Muscle of leg (tissue), 11 donors: ENCODE measurements around the gene PLOD3. TPM values are rescaled to one million over a fixed set of nuclear protein-coding genes. Genes with fewer than 3 reads are reported as not detected.

Source experiments
- DNase-seq: peaks from one replicate; pipeline ENCODE4 v3.0.0; 2013
- H3K27ac ChIP-seq: one replicate; pipeline ENCODE4 v1.5.1; 2013; ENCODE audit warnings: mild to moderate bottlenecking, low read length, control low read depth
- H3K27me3 ChIP-seq: one replicate; pipeline ENCODE4 v1.6.1; 2013; ENCODE audit warnings: low read length; ENCODE audit not compliant: control insufficient read depth, insufficient read depth
- H3K36me3 ChIP-seq: one replicate; pipeline ENCODE4 v1.6.1; 2013; ENCODE audit warnings: low read length; ENCODE audit not compliant: control insufficient read depth, insufficient read depth
- H3K4me1 ChIP-seq: one replicate; pipeline ENCODE4 v1.6.1; 2013; ENCODE audit warnings: low read length; ENCODE audit not compliant: control insufficient read depth, insufficient read depth
- H3K4me3 ChIP-seq: one replicate; pipeline ENCODE4 v1.5.1; 2013; ENCODE audit warnings: low read length, control low read depth
- H3K9me3 ChIP-seq: replicated peaks from 2 replicates; pipeline ENCODE4 v1.6.1; 2013; ENCODE audit warnings: low read depth, low read length; ENCODE audit not compliant: control insufficient read depth
- WGBS: methylation state at CpG from one replicate; pipeline ENCODE4 v1.1.5; 2013; ENCODE audit warnings: missing lambda C conversion rate; ENCODE audit not compliant: insufficient coverage; 5-methylcytosine and 5-hydroxymethylcytosine counted together
- polyA plus RNA-seq, 8 donors: library from polyadenylated mRNA; unstranded; fragments of 120-200 nt; gene quantifications; one replicate each; pipeline versions ENCODE4 v1.2.1 to v1.2.3, GENCODE V29; 2013; ENCODE audit warnings: inconsistent platforms in 1 of 8, low replicate concordance in 1 of 8; ENCODE audit not compliant: insufficient read length in 8 of 8, insufficient read depth in 1 of 8
- total RNA-seq: library from RNA; stranded (reverse); fragments of 120-200 nt; gene quantifications from one replicate; pipeline ENCODE4 v1.2.4, GENCODE V29; 2013

Gene PLOD3
- total and polyA plus RNA-seq, 9 donors: 24.8 to 78.2 (median 51.0) TPM

DNA sequence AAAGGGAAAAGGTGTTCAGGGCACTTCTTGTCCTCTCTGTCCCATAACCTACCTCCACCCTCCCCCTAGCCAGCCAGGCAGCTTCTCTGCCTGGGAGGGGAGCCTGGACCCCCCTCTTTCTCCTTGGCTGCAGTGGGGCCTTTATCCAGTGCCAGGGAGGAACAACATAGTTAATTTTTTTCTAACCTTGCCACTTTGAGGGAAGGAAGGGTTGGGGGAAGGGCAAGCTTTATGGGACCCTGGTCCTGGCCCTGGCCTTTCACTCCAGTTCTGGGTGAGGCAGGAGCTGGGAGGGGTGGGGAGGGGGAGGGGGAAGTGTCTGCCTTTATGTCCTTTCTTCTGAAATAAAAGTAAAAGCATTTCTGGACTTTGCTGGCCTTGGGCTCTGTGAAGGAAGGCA is 56.5 kb downstream of the PLOD3 start:
- Histone ChIP-seq H3K27ac (no peak overlapping the region), H3K36me3 (peaks cover 30% of the 10 kb centered on the region), H3K27me3 (peaks cover 42% of the 10 kb centered on the region), H3K4me1 (peaks cover 30% of the 10 kb centered on the region), H3K4me3 (no peak overlapping the region), H3K9me3 (no peaks in the 10 kb centered on the region)
- no peak for DNase-seq

DNA sequence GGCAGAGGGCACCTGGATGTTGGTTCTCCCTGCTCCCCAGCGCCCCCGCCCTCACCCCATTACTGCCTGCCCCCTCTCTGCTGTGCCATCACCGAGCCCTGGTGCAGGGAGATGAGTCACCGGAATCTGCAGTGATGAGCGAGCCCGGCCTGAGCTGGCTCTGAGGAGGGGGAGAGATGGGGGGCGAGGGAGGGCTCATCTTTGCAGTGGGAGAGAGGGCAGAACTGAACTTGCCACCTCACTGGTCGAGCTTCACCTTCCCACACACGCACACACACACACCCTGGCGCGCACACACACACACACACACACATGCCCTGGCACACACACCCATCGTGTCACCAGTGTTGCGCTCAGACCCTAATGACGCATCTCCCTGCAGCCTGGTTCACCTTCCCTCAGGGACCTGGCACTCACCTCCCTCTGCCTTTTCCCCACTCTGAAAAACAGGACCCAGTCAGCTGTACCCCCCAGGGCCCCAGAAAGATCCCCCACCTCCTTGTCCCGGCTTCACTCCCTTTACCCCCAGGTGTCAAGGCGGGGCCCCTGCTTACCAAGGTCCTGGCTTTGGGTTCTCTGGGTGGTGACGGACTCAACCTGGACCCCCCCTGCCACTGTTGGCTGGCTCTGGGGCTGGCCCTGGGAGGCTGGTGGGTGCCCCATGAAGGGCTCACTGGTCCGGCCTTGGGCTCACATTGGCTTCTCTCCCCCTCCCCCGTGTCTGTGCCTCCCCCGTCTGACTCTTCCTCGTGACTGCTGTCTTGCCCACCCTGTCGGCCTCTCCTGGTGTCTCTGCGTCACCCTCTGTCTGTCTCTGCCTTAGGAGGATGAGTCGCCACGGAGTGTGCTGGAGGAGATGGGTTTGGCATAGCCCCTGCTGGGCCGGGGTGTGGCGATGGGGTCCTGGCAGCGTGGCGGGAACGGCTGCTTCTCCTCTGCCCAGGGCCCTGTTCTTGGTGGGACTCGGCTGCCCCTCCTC is 57.4 kb downstream of the PLOD3 start:
- peaks cover 30% of the 10 kb centered on the region for H3K36me3 ChIP-seq
- H3K27me3 ChIP-seq: peaks cover 33% of the 10 kb centered on the region
- WGBS: 59% methylated on average over 14 of the region's 31 CpGs

DNA sequence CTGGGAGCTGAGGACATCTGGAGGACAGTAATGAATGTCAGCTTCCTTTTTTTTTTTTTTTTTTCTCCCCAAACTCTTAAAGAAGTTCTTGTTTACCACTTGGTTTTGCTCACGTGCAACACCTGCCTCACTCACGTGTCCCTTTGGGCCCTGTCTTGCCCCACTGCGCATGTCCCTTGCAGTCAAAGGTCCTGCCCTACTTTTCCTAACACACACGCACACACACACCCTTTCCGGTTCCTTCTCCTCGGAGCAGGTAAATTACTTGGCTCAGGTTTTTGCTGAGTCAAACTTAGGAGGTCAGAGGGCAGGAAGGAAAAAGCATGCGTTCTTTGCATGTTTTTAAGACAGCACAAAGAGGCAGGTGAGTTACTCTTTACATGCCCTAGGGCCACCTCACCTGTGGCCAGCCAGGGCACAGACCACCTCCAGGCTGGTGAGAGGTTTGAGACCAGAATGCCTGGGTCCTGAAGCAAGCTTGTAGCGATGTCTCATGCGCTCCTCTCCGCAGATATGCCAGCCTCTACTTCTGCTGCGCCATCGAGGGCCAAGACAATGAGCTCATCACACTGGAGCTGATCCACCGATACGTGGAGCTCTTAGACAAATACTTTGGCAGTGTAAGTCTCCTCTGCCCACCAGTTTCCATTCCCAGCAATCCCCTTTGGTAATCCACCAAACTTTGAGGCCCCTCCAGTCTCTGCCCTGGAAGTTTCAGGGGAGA is 60.4 kb downstream of the PLOD3 start:
- peaks cover 11% of the 10 kb centered on the region for H3K4me1 ChIP-seq
- peaks cover 30% of the 10 kb centered on the region for H3K36me3 ChIP-seq
- peaks cover 8% of the 10 kb centered on the region for H3K27me3 ChIP-seq
- H3K4me3 ChIP-seq: no peak overlapping the region
- WGBS: 68% methylated on average over 10 of the region's 14 CpGs
- no peaks in the 10 kb centered on the region for H3K9me3 ChIP-seq
- H3K27ac ChIP-seq: no peak overlapping the region
- no peak for DNase-seq

More for the DNA sequence above, 57.4 kb downstream of the PLOD3 start:
- Histone ChIP-seq H3K9me3 (no peaks in the 10 kb centered on the region), H3K4me3 (no peak overlapping the region), H3K27ac (no peak overlapping the region), H3K4me1 (peaks cover 26% of the 10 kb centered on the region)
- DNase-seq: no peak

DNA sequence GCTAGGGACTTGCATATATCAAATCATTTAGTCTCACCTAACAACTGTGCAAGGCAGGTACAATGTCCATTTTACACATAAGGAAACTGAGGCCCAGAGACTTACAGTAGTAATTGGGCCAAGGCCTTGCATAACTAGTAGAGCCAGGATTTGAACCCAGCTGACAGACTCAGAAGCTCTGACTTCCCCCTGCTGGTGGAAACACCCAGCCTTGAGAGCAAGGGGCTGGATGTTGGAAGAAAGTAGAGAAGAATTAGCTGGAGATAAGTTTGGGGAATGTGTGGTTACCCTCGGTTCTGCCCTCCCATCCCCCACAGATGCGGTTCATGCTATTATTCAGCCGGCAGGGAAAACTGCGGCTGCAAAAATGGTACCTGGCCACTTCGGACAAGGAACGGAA is 61.1 kb downstream of the PLOD3 start:
- Histone ChIP-seq H3K4me3 (no peak overlapping the region), H3K9me3 (no peaks in the 10 kb centered on the region), H3K27ac (no peak overlapping the region), H3K4me1 (peaks cover 11% of the 10 kb centered on the region), H3K36me3 (peaks cover 30% of the 10 kb centered on the region), H3K27me3 (peaks cover 2% of the 10 kb centered on the region)
- DNase-seq: no peak
- WGBS: 66% methylated on average over 3 of the region's 6 CpGs

Other genes with a start within 250 kb of the PLOD3 start
- gene MUC12, start 248.0 kb downstream of the PLOD3 start, total RNA-seq: 0.31 TPM
- gene MUC12, start 248.0 kb downstream of the PLOD3 start, polyA plus RNA-seq: 1 to 10 TPM in 1 of 8 donors, under 1 TPM in 7; 0.37 to 1.4 (median 0.83) TPM
- not detected for gene MUC17, start 197.5 kb downstream of the PLOD3 start, total RNA-seq
- gene MUC17, start 197.5 kb downstream of the PLOD3 start, polyA plus RNA-seq: 10 to 100 TPM in 1 of 8 donors, 1 to 10 TPM in 1, under 1 TPM in 3, not detected in 3; 0.01 to 10.0 (median 0.16) TPM
- gene TRIM56, start 132.1 kb downstream of the PLOD3 start, total RNA-seq: 7.2 TPM
- gene TRIM56, start 132.1 kb downstream of the PLOD3 start, polyA plus RNA-seq: 10 to 100 TPM in 1 of 8 donors, 1 to 10 TPM in 7; 7.3 to 12.7 (median 8.5) TPM
- gene SERPINE1, start 90.5 kb downstream of the PLOD3 start, total RNA-seq: 1.6 TPM
- 1 to 10 TPM; 3.2 to 8.5 (median 6.2) TPM for gene SERPINE1, start 90.5 kb downstream of the PLOD3 start, polyA plus RNA-seq
- gene AP1S1, start 63.1 kb downstream of the PLOD3 start, total RNA-seq: 21.1 TPM
- gene AP1S1, start 63.1 kb downstream of the PLOD3 start, polyA plus RNA-seq: 10 to 100 TPM; 20.2 to 36.8 (median 23.8) TPM
- not detected for gene VGF, start 52.0 kb downstream of the PLOD3 start, total RNA-seq
- gene VGF, start 52.0 kb downstream of the PLOD3 start, polyA plus RNA-seq: under 1 TPM in 1 of 8 donors, not detected in 7; 0.08 TPM
- gene NAT16, start 37.3 kb downstream of the PLOD3 start, total RNA-seq: not detected
- gene NAT16, start 37.3 kb downstream of the PLOD3 start, polyA plus RNA-seq: under 1 TPM in 1 of 8 donors, not detected in 7; 0.12 TPM
- gene MOGAT3, start 16.5 kb downstream of the PLOD3 start, total RNA-seq: not detected
- gene MOGAT3, start 16.5 kb downstream of the PLOD3 start, polyA plus RNA-seq: 1 to 10 TPM in 1 of 8 donors, under 1 TPM in 2, not detected in 5; 0.10 to 2.4 (median 0.51) TPM
- 67.3 TPM for gene ZNHIT1, start 584 bp upstream of the PLOD3 start, total RNA-seq
- 10 to 100 TPM; 45.4 to 59.6 (median 47.6) TPM for gene ZNHIT1, start 584 bp upstream of the PLOD3 start, polyA plus RNA-seq
- gene CLDN15, start 20.2 kb upstream of the PLOD3 start, total RNA-seq: 4.3 TPM
- 10 to 100 TPM in 1 of 8 donors, 1 to 10 TPM in 7; 5.4 to 13.7 (median 6.9) TPM for gene CLDN15, start 20.2 kb upstream of the PLOD3 start, polyA plus RNA-seq
- gene FIS1, start 27.5 kb upstream of the PLOD3 start, total RNA-seq: 178 TPM
- 100 to 1,000 TPM; 124 to 154 (median 137) TPM for gene FIS1, start 27.5 kb upstream of the PLOD3 start, polyA plus RNA-seq
- 25.9 TPM for gene IFT22, start 104.2 kb upstream of the PLOD3 start, total RNA-seq
- gene IFT22, start 104.2 kb upstream of the PLOD3 start, polyA plus RNA-seq: 10 to 100 TPM; 25.4 to 31.6 (median 29.3) TPM
- gene COL26A1, start 145.3 kb upstream of the PLOD3 start, total RNA-seq: 1.2 TPM
- gene COL26A1, start 145.3 kb upstream of the PLOD3 start, polyA plus RNA-seq: 1 to 10 TPM in 7 of 8 donors, under 1 TPM in 1; 0.84 to 5.3 (median 3.5) TPM